Natural killer cell (primary cell): ENCODE data around the gene MAEA. TPM values are rescaled to one million over a fixed set of nuclear protein-coding genes. Genes with fewer than 3 reads are reported as not detected.

ENCODE experiments used
- ATAC-seq, 3 donors: fragments of 150-1000 bp in 2 of 3; fragments of 200-7000 bp in 1 of 3; cut with Tn5 transposase; 1 replicate in 1 of 3; 2 replicates in 2 of 3; pipeline ENCODE4 v1.10.0; 2021; ENCODE audit warnings: mild to moderate bottlenecking in 2 of 3, moderate library complexity in 2 of 3
- DNase-seq, 2 donors: peaks; one replicate each; pipeline versions ENCODE4 v3.0.0 to v3.0.0-alpha.2; 2013 to 2021; ENCODE audit warnings: mixed read lengths in 1 of 2
- H3K27ac ChIP-seq: one replicate; pipeline ENCODE4 v1.5.1; 2013; ENCODE audit warnings: mild to moderate bottlenecking, low read length
- H3K27me3 ChIP-seq: one replicate; pipeline ENCODE4 v1.6.1; 2013; ENCODE audit warnings: low read length; ENCODE audit not compliant: control insufficient read depth, insufficient read depth
- H3K36me3 ChIP-seq: one replicate; pipeline ENCODE4 v1.6.1; 2013; ENCODE audit warnings: low read length; ENCODE audit not compliant: control insufficient read depth, insufficient read depth
- H3K4me1 ChIP-seq: one replicate; pipeline ENCODE4 v1.6.1; 2013; ENCODE audit warnings: low read length; ENCODE audit not compliant: control insufficient read depth, insufficient read depth
- H3K4me3 ChIP-seq: one replicate; pipeline ENCODE4 v1.5.1; 2013; ENCODE audit warnings: low read length
- H3K9me3 ChIP-seq: one replicate; pipeline ENCODE4 v1.6.1; 2013; ENCODE audit warnings: low read length; ENCODE audit not compliant: control insufficient read depth, insufficient read depth
- H3K27ac Mint-ChIP-seq, 2 donors: one replicate each; pipeline ENCODE4 v1.8.0; 2022; ENCODE audit warnings: mild to moderate bottlenecking in 2 of 2, mixed read lengths in 2 of 2, moderate library complexity in 1 of 2
- H3K27me3 Mint-ChIP-seq, 2 donors: one replicate each; pipeline ENCODE4 v1.8.0; 2022; ENCODE audit warnings: low read depth in 2 of 2, mixed read lengths in 2 of 2
- H3K36me3 Mint-ChIP-seq: one replicate; pipeline ENCODE4 v1.8.0; 2022; ENCODE audit warnings: mixed read lengths
- H3K4me1 Mint-ChIP-seq, 2 donors: one replicate each; pipeline ENCODE4 v1.8.0; 2022; ENCODE audit warnings: mixed read lengths in 2 of 2
- H3K4me3 Mint-ChIP-seq: one replicate; pipeline ENCODE4 v1.8.0; 2022; ENCODE audit warnings: mild to moderate bottlenecking, moderate library complexity, mixed read lengths
- H3K9me3 Mint-ChIP-seq, 2 donors: one replicate each; pipeline ENCODE4 v1.8.0; 2022; ENCODE audit warnings: mixed read lengths in 2 of 2
- WGBS: methylation state at CpG from one replicate; pipeline ENCODE4 v1.1.7; 2013; ENCODE audit warnings: missing lambda C conversion rate; ENCODE audit not compliant: insufficient coverage; 5-methylcytosine and 5-hydroxymethylcytosine counted together
- intact Hi-C: fragments of 100-400 bp; cut with micrococcal nuclease; formaldehyde crosslinking; loops from one replicate; pipeline ENCODE4 v1.14.2; 2022
- total RNA-seq, 4 donors: library from RNA; stranded (reverse); fragments of 120-200 nt in 1 of 4; gene quantifications; one replicate each; pipeline versions ENCODE4 v1.2.3 to v1.2.4, GENCODE V29; 2013 to 2022
- TF ChIP-seq, protein P1 (sequence below): fragments of 200-600 bp; IDR thresholded peaks from one replicate; pipeline ENCODE4 v1.8.0; 2022; ENCODE audit warnings: antibody characterized with exemption

Gene MAEA
- total RNA-seq, 3 donors from 2014 or later (not counting 1 experiment from before 2014, with no cell fraction given) = 63.5 to 89.2 (median 64.0) TPM

DNA sequence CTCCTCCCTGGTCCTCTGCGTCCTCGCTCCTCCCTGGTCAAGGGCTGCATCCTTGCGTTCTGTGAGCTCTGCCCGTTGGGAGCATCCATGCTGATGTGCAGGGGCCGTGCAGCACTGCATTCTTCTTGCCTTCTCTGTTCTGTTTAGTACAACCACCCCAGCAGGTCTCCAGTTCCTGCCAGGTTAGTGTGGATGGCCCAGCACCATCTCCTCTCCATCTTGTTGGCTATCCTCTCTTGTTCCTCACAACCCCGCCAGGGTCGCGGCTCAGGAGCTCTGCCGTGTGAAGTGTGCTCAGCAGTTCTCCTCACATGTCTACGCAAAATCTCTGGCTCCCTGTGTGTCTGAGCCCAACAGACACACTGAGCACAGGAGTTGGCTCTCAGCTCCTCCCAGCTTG, 10.4 kb upstream of the MAEA start:
- Histone ChIP-seq H3K9me3 (no peaks in the 10 kb centered on the region), H3K4me1 (no peaks in the 10 kb centered on the region), H3K27me3 (no peaks in the 10 kb centered on the region), H3K36me3 (no peaks in the 10 kb centered on the region), H3K4me3 (no peak overlapping the region), H3K27ac (no peak overlapping the region)
- DNase-seq (no peak), ATAC-seq (no peak)
- WGBS = 91% methylated on average over 10 of the region's 10 CpGs
- Mint-ChIP-seq H3K27me3 (peaks cover 0 to 5% of the 10 kb centered on the region in 2 donors), H3K4me3 (no peak overlapping the region), H3K9me3 (no peaks in the 10 kb centered on the region), H3K36me3 (no peaks in the 10 kb centered on the region), H3K27ac (no peak overlapping the region), H3K4me1 (no peaks in the 10 kb centered on the region)
- intact Hi-C loops = no loop called here
- TF ChIP-seq, protein P1, sequence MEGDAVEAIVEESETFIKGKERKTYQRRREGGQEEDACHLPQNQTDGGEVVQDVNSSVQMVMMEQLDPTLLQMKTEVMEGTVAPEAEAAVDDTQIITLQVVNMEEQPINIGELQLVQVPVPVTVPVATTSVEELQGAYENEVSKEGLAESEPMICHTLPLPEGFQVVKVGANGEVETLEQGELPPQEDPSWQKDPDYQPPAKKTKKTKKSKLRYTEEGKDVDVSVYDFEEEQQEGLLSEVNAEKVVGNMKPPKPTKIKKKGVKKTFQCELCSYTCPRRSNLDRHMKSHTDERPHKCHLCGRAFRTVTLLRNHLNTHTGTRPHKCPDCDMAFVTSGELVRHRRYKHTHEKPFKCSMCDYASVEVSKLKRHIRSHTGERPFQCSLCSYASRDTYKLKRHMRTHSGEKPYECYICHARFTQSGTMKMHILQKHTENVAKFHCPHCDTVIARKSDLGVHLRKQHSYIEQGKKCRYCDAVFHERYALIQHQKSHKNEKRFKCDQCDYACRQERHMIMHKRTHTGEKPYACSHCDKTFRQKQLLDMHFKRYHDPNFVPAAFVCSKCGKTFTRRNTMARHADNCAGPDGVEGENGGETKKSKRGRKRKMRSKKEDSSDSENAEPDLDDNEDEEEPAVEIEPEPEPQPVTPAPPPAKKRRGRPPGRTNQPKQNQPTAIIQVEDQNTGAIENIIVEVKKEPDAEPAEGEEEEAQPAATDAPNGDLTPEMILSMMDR = no peak

DNA sequence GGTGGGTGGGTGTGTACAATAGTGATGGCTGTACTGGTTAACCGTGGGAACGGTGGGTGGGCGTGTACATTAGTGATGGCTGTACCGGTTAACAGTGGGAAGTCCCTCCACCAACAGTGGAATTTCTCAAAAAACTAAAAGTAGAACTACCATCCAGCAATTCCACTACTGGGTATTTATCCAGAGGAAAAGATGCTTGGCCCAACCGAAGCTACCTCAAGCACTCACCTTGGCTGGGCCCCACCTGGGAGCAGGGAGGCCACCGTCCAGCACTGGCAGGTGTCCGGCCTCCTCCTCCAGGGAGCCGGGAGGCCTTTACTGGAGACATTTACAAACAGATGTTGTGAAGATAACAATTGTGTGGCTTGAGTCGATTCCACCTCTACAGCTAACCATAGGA, 6.0 kb upstream of the MAEA start:
- Mint-ChIP-seq H3K27ac (no peak overlapping the region), H3K4me3 (no peak overlapping the region), H3K27me3 (peaks cover 0 to 5% of the 10 kb centered on the region in 2 donors), H3K4me1 (no peaks in the 10 kb centered on the region), H3K9me3 (no peaks in the 10 kb centered on the region), H3K36me3 (no peaks in the 10 kb centered on the region)
- Histone ChIP-seq H3K4me1 (peaks cover 2% of the 10 kb centered on the region), H3K27ac (no peak overlapping the region), H3K36me3 (no peaks in the 10 kb centered on the region), H3K9me3 (no peaks in the 10 kb centered on the region), H3K27me3 (no peaks in the 10 kb centered on the region), H3K4me3 (no peak overlapping the region)
- TF ChIP-seq, protein P1 = no peak
- DNase-seq = no peak
- no peak for ATAC-seq
- intact Hi-C loops = no loop called here
- WGBS = 96% methylated on average over 7 of the region's 9 CpGs

GRCh38 chr4:1285151-1285789, 4.4 kb upstream of the MAEA start:
- no peaks in the 10 kb centered on the region for H3K9me3 ChIP-seq
- intact Hi-C loops = loop anchor here (5.0 kb wide), 1 partner anchor 62 kb away; the partner anchor contains the start of gene UVSSA
- no peak overlapping the region for H3K27ac ChIP-seq
- DNase-seq (no peak), ATAC-seq (no peak)
- Mint-ChIP-seq H3K9me3 (no peaks in the 10 kb centered on the region), H3K27ac (no peak overlapping the region), H3K36me3 (no peaks in the 10 kb centered on the region), H3K4me1 (peaks cover under 1% of the 10 kb centered on the region in 2 donors), H3K4me3 (no peak overlapping the region), H3K27me3 (no peaks in the 10 kb centered on the region)
- peaks cover 9% of the 10 kb centered on the region for H3K4me1 ChIP-seq
- WGBS = 79% methylated on average over 9 of the region's 11 CpGs
- TF ChIP-seq, protein P1 = no peak
- no peaks in the 10 kb centered on the region for H3K36me3 ChIP-seq
- no peaks in the 10 kb centered on the region for H3K27me3 ChIP-seq
- H3K4me3 ChIP-seq = no peak overlapping the region
